AG04449 (cell line): ENCODE measurements around the gene RNF114.

Source experiments
- CTCF ChIA-PET: fragments of 350-600 bp; formaldehyde crosslinking; extraction: SDS; loops from one replicate; lab custom pipeline; 2021; ENCODE audit warnings: antibody characterized with exemption; lab: Yijun Ruan, JAX
- POLR2A ChIA-PET: fragments of 400-600, 350-600 bp; formaldehyde crosslinking; extraction: SDS; loops from one replicate; lab custom pipeline; 2020; ENCODE audit warnings: antibody characterized with exemption, inconsistent platforms; lab: Yijun Ruan, JAX
- DNase-seq: peaks from one replicate; pipeline ENCODE4 v3.0.0-alpha.2; 2010; ENCODE audit warnings: low read depth, low spot score
- H3K4me3 ChIP-seq: 2 replicates; pipeline ENCODE4 v1.5.1; 2011; ENCODE audit warnings: low read depth, mild to moderate bottlenecking, control low read depth, low read length
- CTCF ChIP-seq: IDR thresholded peaks from one replicate; pipeline ENCODE4 v1.5.1; 2011; ENCODE audit warnings: mild to moderate bottlenecking, moderate library complexity, low read length, control low read depth, inconsistent platforms; ENCODE audit not compliant: insufficient read depth; ENCODE audit errors: missing control alignments

The RNF114 gene

GRCh38 chr20:49914310-49915117 is 21.7 kb upstream of the RNF114 start:
- no peak for DNase-seq
- TF ChIP-seq CTCF = no peak
- peak overlapping the region; percentile 96 for H3K4me3 ChIP-seq
- POLR2A ChIA-PET = interaction anchor here (0.6 to 1.1 kb wide), 4 partner anchors 8 to 334 kb away, joined by 3 read pairs; partner anchors contain the start of gene RNF114
- CTCF ChIA-PET = interaction anchor here (0.6 to 16.4 kb wide), 11 partner anchors 9 to 376 kb away, joined by 3 to 158 read pairs (median 4); no protein-coding TSS in a partner anchor

- DNase-seq = no peak
- CTCF ChIA-PET = interaction anchor here (1.2 to 16.4 kb wide), 6 partner anchors 11 to 376 kb away, joined by 3 to 158 read pairs (median 9); no protein-coding TSS in a partner anchor
- H3K4me3 ChIP-seq = peak overlapping the region; percentile 96
- no peak for TF ChIP-seq CTCF
- POLR2A ChIA-PET = interaction anchor here (0.8 to 1.3 kb wide), 2 partner anchors 9 to 21 kb away, joined by 3 to 5 read pairs; partner anchors contain the start of gene RNF114
Measured at GRCh38 chr20:49915118-49915379, 21.1 kb upstream of the RNF114 start.

- DNase-seq = peak; percentile 60
- POLR2A ChIA-PET = interaction anchor here (0.9 to 1.4 kb wide), 5 partner anchors 9 to 185 kb away, joined by 3 to 6 read pairs (median 3); partner anchors contain the start of gene RNF114
- CTCF ChIA-PET = interaction anchor here (0.8 to 3.5 kb wide), 14 partner anchors 10 to 377 kb away, joined by 3 to 20 read pairs (median 4); no protein-coding TSS in a partner anchor
- no peak for TF ChIP-seq CTCF
- peak within 1 kb of the TSS; percentile 96 for H3K4me3 ChIP-seq
Measured at GRCh38 chr20:49915380-49916145, 20.6 kb upstream of the RNF114 start, which contains the start of gene SPATA2. SPATA2 (minus strand) TSS chr20:49915529; CDS start chr20:49908490, 7,039 bp downstream.

GRCh38 chr20:49916146-49917002 is 19.8 kb upstream of the RNF114 start:
- POLR2A ChIA-PET = interaction anchor here (0.9 to 1.4 kb wide), 5 partner anchors 9 to 184 kb away, joined by 3 to 6 read pairs (median 3); partner anchors contain the start of gene RNF114
- peak overlapping the region; percentile 96 for H3K4me3 ChIP-seq
- DNase-seq = no peak
- TF ChIP-seq CTCF = no peak
- CTCF ChIA-PET = interaction anchor here (0.8 to 2.1 kb wide), 14 partner anchors 9 to 374 kb away, joined by 3 to 11 read pairs (median 4); no protein-coding TSS in a partner anchor

GRCh38 chr20:49918446-49918845 is 17.8 kb upstream of the RNF114 start:
- no peak for TF ChIP-seq CTCF
- POLR2A ChIA-PET = no interaction called here
- no peak overlapping the region for H3K4me3 ChIP-seq
- no peak for DNase-seq
- CTCF ChIA-PET = interaction anchor here (1.1 kb wide), 1 partner anchor 11 kb away, joined by 3 read pairs; no protein-coding TSS in a partner anchor
